ENCODE data around the gene SCFD2.

Gene SCFD2

GRCh38 chr4:53196882-53197771 lies 168.7 kb downstream of the SCFD2 start:
- Histone ChIP-seq H3K27ac (ENCODE audit: low read depth, low read length, poor library complexity, severe bottlenecking) (no peak overlapping the region), H3K9me2 (ENCODE audit: low read depth, low read length) (no peaks in the 10 kb centered on the region), H2AFZ (ENCODE audit: low read length) (no peak overlapping the region), H3K9ac (ENCODE audit: low read length) (no peak overlapping the region), H3K27me3 (ENCODE audit: insufficient read depth, low read length) (no peaks in the 10 kb centered on the region), H3K9me3 (ENCODE audit: low read length) (no peaks in the 10 kb centered on the region), H3K36me3 (ENCODE audit: insufficient read depth, low read length) (no peaks in the 10 kb centered on the region), H3K4me1 (ENCODE audit: insufficient read depth, low read length, severe bottlenecking) (no peaks in the 10 kb centered on the region), H3K79me2 (ENCODE audit: insufficient read depth, low read length) (no peaks in the 10 kb centered on the region), H3K4me3 (ENCODE audit: low read depth, low read length, poor library complexity, severe bottlenecking) (no peak overlapping the region), H4K20me1 (ENCODE audit: insufficient read depth, low read length) (no peaks in the 10 kb centered on the region), H3K4me2 (ENCODE audit: low read length) (no peak overlapping the region), H3F3A (ENCODE audit: insufficient read depth, low read length) (no peaks in the 10 kb centered on the region)
- TF ChIP-seq CTCF (IDR thresholded peaks at IDR 0.05; ENCODE audit: low read length) (peak; percentile 76), EZH2 (IDR thresholded peaks at IDR 0.05; ENCODE audit: borderline replicate concordance, low read length) (no peak)

GRCh38 chr4:53195815-53196661 lies 169.8 kb downstream of the SCFD2 start:
- H3K27me3 ChIP-seq (ENCODE audit: insufficient read depth, low read length), result no peaks in the 10 kb centered on the region
- TF ChIP-seq EZH2 (IDR thresholded peaks at IDR 0.05; ENCODE audit: borderline replicate concordance, low read length) (no peak), CTCF (IDR thresholded peaks at IDR 0.05; ENCODE audit: low read length) (no peak)
- no peak overlapping the region for H3K27ac ChIP-seq (ENCODE audit: low read depth, low read length, poor library complexity, severe bottlenecking)
- no peaks in the 10 kb centered on the region for H3F3A ChIP-seq (ENCODE audit: insufficient read depth, low read length)
- H3K9me3 ChIP-seq (ENCODE audit: low read length), result no peaks in the 10 kb centered on the region
- no peaks in the 10 kb centered on the region for H4K20me1 ChIP-seq (ENCODE audit: insufficient read depth, low read length)
- H3K4me3 ChIP-seq (ENCODE audit: low read depth, low read length, poor library complexity, severe bottlenecking), result no peak overlapping the region
- no peaks in the 10 kb centered on the region for H3K36me3 ChIP-seq (ENCODE audit: insufficient read depth, low read length)
- H3K79me2 ChIP-seq (ENCODE audit: insufficient read depth, low read length), result no peaks in the 10 kb centered on the region
- no peak overlapping the region for H3K4me2 ChIP-seq (ENCODE audit: low read length)
- no peaks in the 10 kb centered on the region for H3K4me1 ChIP-seq (ENCODE audit: insufficient read depth, low read length, severe bottlenecking)
- no peak overlapping the region for H3K9ac ChIP-seq (ENCODE audit: low read length)
- H3K9me2 ChIP-seq (ENCODE audit: low read depth, low read length), result no peaks in the 10 kb centered on the region
- H2AFZ ChIP-seq (ENCODE audit: low read length), result no peak overlapping the region

DNA sequence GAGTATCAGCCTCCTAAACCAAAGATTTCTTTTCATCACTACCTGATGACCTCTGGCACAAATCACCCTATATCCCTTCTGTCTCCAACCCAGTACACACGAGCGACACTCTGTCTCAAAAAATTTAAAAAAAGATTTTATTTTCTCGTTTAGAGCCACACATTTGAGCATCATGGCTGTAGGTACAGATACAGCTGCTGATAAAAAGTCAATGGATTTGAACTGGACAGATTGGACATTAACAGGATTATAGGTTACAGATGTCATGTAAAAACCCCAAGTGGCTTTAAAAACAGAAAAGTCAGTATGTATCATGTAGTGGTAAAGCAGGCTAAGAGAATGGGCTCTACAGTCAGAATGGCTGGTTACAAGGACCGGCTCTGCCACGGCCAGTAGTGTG lies 171.1 kb downstream of the SCFD2 start:
- H3F3A ChIP-seq (ENCODE audit: insufficient read depth, low read length), result no peaks in the 10 kb centered on the region
- H3K9me3 ChIP-seq (ENCODE audit: low read length), result no peaks in the 10 kb centered on the region
- H3K79me2 ChIP-seq (ENCODE audit: insufficient read depth, low read length), result no peaks in the 10 kb centered on the region
- H3K9ac ChIP-seq (ENCODE audit: low read length), result no peak overlapping the region
- H2AFZ ChIP-seq (ENCODE audit: low read length), result no peak overlapping the region
- no peaks in the 10 kb centered on the region for H3K9me2 ChIP-seq (ENCODE audit: low read depth, low read length)
- no peaks in the 10 kb centered on the region for H3K4me1 ChIP-seq (ENCODE audit: insufficient read depth, low read length, severe bottlenecking)
- TF ChIP-seq CTCF (IDR thresholded peaks at IDR 0.05; ENCODE audit: low read length) (no peak), EZH2 (IDR thresholded peaks at IDR 0.05; ENCODE audit: borderline replicate concordance, low read length) (no peak)
- no peak overlapping the region for H3K4me3 ChIP-seq (ENCODE audit: low read depth, low read length, poor library complexity, severe bottlenecking)
- no peaks in the 10 kb centered on the region for H3K36me3 ChIP-seq (ENCODE audit: insufficient read depth, low read length)
- no peak overlapping the region for H3K4me2 ChIP-seq (ENCODE audit: low read length)
- no peak overlapping the region for H3K27ac ChIP-seq (ENCODE audit: low read depth, low read length, poor library complexity, severe bottlenecking)
- no peaks in the 10 kb centered on the region for H4K20me1 ChIP-seq (ENCODE audit: insufficient read depth, low read length)
- H3K27me3 ChIP-seq (ENCODE audit: insufficient read depth, low read length), result no peaks in the 10 kb centered on the region
